GM23248 (cell line): ENCODE measurements around the gene CDCA3.

Experiments used
- EZH2 ChIP-seq: fragments of 200-600 bp; sonication (generic); IDR thresholded peaks from 2 replicates; pipeline ENCODE4 v1.6.1; 2018; ENCODE audit warnings: antibody characterized with exemption, mild to moderate bottlenecking; ENCODE audit not compliant: insufficient read depth, poor library complexity, severe bottlenecking
- EZH2phosphoT487 ChIP-seq: fragments of 200-600 bp; sonication (generic); IDR thresholded peaks from 2 replicates; pipeline ENCODE4 v1.6.1; 2018; ENCODE audit warnings: antibody characterized with exemption, moderate library complexity, mild to moderate bottlenecking, low read depth; ENCODE audit not compliant: insufficient read depth

DNA sequence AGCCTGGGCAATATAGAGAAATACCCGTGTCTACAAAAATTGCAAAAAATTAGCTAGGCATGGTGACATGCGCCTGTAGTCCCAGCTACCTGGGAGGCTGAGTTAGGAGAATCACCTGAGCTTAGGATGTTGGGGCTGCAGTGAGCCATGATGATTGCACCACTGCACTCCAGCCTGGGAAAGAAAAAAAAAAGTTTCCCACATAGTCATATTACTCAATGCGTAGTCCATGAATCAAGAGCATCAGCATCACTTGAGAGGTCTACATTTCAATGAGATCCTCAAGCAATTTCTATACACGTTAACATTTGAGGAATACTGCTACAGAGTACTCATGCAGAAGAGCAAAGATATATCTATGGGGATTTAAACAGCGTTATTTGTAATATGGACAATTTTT, 48.3 kb upstream of the CDCA3 start:
- TF ChIP-seq EZH2phosphoT487 (no peak), EZH2 (no peak)
